DMS79 (cell line): ENCODE results near the gene RNFT2.
"Not testable (repeated sequence)": the region's sequence is repeated elsewhere in the genome, so short reads cannot be mapped to it uniquely, and the experiment has no call there.

Experiments
- DNase-seq: peaks from one replicate; lab custom pipeline; 2025; lab: John Stamatoyannopoulos, UW

The RNFT2 gene

DNA sequence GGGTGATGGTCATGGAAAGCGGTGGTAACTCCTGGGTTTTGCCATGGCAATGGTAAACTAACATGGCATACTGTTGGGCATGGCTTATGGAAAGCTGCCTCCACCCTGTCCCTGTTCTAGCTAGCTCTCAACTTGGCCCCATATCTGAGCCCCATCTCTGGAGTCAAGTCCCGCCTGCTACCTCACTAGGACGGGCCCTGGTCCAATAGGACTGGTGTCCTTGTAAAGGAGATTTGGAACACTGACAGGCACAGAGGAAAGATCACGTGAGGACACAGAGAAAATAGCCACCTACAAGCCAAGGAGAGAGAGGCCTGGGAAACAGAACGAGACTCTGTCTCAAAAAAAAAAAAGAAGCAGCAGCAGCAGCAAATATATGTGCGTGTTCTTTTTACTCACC lies 59.8 kb downstream of the RNFT2 start:
- DNase-seq: no peak

DNA sequence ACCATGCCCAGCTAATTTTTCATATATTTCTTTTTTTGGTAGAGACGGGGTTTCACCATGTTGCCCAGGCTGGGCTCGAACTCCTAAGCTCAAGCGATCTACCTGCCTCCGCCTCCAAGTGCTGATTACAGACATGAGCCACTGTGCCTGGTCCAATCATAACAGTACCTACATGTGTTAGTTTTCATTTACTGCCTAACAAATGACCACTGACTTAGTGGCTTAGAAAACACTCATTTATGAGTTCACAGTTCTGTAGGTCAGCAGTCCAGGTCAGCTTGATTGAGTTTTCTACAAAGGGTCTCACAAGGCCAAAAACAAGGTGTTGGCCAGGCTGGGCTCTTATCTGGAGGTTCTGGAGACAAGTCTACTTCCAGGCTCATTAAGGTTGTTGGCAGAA lies 60.6 kb downstream of the RNFT2 start:
- DNase-seq: no peak

DNA sequence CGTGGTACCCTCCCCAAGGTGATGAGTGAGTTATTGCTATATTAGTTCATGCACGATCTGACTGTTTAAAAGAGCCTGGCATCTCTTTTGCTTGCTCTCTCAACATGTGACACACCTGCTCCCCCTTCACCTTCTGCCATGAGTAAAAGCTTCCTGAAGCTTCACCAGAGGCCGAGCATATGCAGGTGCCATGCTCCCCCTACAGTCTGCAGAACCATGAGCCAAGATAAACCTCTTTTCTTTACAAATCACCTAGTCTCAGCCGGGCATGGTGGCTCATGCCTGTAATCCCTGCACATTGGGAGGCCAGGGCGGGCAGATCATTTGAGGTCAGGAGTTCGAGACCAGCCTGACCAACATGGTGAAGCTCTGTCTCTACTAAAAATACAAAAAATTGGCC lies 61.8 kb downstream of the RNFT2 start:
- no peak for DNase-seq

DNA sequence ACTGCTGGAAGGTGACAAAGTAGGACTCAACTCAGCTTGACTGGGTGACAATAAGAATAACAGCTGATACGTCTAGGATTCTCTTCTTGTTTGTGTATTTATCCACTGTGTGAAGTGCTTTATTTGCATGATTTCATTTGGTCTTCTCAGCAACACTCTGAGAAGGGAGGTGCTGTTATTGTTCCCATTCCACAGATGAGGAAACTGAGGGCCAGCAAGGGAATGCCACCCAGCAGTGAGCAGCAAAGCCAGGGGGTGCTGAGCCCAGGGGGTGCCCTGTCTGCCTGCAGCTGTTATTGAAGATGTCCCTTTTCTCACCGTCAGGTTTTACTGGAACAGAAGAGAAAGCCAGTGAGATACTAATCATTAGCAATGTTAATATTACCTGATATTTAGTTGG lies 62.8 kb downstream of the RNFT2 start:
- DNase-seq: no peak

DNA sequence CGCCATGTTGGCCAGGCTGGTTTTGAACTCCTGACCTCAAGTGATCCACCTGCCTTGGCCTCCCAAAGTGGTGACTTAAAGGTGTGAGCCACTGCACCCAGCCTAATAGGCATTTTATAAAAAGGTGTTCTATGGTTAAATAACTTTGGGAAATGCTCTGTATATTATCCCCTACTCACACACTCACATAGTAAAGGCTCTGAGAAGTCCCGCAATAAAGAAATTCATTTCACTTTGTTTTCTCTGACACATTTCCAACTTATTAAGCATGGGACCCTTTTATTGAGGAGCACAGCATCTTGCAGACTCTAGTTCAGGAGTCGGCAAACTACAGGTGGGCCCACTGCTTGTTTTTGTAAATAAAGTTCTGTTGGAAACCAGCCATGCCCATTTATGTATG lies 63.9 kb downstream of the RNFT2 start:
- DNase-seq: no peak

DNA sequence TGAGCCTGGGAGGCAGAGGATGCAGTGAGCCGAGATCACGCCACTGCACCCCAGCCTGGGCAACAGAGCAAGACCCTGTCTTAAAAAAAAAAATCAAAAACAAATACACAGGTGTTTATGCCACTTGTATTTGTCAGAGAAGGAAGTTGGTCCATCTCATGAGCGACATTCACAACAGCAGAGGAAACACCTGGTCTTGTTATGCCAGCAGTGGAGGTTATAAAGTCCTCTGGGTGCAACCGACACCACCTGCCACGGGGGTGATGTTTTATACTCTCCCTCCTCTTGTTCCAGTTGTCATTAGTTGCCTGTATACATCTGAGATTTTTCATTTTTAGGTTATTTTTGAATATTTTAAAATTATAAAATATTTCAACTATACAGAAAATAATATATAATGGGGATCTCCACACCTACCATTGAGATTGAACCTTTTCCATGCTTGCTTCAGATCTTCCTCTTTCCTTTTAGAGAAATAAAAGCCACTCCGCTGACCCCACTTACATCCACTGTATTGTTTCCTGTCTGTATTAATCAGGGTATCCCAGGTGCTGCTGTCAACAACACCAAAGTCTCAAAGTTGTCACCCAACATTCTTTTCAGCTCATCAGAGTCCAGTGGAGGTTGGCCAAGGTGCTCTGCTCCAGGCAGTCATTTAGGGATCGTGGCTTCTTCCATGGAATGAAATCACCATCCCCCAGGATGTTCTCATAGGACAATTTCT lies 65.1 kb downstream of the RNFT2 start:
- DNase-seq: no peak

DNA sequence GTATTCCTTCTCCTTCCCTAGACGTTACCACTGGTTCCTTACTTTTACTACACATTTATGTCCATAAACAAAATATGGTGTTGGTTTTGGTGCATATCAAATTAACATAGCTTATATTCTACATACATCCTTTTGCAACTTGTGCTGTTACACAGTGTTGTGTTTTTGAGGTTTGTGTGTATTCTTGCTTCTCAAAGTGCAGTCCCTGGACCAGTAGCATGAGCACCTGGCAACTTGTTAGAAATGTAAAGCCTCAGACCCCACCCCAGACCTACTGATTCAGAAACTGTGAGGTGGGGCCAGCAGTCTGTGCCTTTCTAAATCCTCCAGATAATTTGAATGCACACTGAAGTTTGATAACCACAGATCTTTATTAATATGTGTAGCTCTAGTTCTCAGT lies 65.9 kb downstream of the RNFT2 start:
- no peak for DNase-seq

DNA sequence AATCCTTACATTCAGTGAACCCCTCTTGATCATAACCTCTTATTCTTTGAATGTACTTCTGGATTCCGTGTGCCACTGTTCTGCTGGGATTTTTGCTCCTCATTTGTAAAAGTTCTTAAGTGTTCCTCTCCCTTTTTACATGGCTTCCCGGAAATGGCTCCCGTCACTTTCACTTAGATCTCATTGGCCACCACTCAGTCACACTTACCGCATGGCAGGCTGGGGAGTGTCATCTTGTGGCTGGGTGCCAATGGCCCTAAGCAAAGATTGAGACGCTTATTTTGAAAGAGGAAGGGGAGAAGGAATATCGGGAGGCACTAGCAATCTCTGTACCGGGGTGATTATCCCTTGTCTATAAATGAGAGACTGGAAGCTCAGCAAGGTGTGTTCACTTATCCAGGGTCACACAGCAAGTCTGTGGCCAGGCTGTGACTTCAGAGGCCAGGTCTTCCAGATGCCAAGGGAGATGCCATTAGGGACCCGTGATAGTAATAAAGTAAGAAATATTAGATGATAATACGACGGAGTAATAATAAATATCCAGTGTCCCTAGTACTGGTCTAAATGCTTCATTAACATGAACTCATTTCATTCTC lies 68.8 kb downstream of the RNFT2 start:
- no peak for DNase-seq

DNA sequence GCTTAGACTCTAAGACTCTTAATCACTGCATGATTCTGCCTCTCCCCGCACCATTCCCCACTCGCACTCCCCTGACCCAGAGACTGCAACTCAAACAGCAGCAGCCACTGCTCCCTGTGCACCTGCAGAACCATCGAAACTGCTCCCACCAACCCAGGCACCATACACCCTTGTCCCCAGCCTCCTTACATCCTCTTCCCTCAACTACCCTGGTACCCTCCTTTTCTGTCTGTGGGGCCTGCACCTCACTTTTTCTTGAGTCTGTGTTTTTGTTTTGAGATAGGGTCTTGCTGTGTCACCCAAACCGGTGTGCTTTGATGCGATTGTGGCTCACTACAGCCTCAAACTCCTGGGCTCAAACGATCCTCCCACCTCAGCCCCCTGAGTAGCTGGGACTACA lies 69.4 kb downstream of the RNFT2 start:
- DNase-seq: no peak

DNA sequence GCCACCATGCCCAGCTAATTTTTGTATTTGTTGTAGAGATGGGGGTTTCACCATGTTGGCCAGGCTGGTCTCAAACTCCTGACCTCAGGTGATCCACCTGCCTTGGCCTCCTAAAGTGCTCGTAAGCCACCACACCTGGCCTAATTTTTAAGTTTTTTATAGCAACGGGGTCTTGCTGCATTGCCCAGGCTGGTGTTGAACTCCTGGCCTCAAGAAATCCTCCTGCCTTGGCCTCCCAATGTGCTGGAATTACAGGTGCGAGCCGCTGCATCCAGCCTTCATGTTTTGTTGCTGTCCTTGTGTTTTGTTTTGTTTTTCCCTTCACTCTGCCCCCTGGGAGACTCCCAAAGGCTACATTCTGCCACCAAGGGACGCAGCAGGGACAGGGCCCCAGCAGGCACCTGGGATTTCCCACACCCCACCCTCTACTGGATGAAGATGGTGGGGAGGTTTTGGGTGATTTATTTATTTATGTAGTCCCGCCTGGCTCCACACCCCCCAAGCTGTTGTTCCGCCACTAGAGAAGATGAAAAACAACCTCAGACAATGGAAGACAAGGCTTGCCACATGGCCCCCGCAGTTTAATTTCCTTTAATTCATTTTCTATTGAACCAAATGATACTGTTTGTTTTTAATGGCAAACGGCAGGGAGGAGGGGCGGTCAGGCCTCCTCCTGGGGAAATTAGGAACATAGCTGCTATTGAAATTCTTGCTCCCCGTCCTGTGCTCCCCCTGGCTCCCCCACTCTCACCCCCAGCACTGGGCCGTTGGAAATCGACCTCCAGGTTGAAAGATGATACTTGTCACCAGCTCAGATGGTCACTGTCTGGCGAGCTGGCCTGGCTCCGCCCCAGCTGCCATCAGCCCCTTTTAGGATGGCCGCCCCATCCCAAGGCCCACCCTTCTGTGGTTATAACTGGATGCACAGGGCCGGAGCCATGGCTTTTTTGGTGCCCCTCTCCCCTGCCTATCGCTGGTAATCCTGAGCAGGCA lies 70.3 kb downstream of the RNFT2 start:
- DNase-seq: no peak

DNA sequence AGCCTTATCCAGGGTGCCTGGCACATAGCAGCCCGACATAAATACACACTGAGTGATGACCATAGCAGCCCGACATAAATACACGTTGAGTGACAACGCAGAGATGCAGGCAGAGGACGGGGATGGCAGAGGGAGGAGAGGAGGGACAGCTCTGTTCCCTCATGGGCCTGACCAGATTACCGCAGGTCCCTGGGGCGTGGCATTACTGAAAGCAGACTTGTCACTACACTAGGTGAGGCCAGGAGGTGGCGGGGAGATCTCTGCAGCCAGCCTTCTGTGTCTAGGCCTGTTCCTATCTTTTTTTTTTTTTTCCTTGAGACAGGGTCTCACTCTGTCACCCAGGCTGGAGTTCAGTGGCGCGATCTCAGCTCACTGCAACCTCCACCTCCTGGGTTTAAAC lies 74.1 kb downstream of the RNFT2 start:
- no peak for DNase-seq

DNA sequence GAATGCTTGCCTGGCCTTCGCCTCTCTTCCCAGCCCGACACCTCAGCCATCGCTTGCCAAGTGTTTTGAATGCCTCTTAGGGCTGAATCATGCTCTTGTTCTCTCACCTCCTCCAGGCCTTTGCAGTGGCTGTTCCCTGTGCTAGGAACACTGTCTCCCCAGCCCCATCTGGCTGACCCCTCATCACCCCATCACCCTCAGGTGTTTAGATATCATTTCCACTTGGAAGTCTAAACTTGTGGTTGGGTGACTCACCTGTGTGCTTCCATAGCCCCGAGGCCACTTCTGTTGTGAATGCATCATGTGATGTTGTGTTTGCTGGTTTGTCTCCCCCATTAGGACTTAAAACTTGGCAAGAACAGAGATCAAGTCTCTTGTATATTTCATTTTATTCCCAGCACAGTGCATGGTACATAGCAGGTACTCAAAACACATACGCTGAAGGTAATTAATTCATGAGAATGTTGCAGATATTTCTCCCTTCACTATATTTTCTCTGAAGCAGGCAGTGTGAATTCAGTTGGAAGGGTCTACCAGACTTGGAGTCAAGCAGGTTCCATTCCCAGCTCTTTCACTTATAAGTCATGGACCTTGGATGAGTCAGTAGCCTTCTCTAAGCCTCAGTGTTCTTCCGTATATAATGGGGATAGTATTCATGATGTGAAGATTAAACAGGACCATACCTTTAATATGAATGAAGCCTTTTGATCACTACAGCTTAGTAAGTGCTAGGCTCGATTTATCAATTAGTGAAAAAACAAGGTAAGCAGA lies 75.3 kb downstream of the RNFT2 start:
- DNase-seq: peak; percentile 7

DNA sequence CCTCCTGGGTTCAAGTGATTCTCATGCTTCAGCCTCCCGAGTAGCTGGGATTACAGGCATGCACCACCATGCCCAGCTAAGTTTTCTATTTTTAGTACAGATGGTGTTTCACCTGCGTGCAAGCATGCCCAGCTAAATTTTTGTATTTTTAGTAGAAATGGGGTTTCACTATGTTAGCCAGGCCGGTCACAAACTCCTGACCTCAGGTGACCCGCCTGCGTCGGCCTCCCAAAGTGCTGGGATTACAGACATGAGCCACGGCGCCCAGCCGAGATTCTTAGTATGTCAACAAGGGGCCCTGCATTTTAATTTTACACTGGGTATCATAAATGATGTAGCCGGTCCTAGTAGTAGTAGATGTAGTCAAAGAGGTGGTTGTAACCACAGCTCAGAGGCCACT lies 76.7 kb downstream of the RNFT2 start:
- not testable (repeated sequence) for DNase-seq

DNA sequence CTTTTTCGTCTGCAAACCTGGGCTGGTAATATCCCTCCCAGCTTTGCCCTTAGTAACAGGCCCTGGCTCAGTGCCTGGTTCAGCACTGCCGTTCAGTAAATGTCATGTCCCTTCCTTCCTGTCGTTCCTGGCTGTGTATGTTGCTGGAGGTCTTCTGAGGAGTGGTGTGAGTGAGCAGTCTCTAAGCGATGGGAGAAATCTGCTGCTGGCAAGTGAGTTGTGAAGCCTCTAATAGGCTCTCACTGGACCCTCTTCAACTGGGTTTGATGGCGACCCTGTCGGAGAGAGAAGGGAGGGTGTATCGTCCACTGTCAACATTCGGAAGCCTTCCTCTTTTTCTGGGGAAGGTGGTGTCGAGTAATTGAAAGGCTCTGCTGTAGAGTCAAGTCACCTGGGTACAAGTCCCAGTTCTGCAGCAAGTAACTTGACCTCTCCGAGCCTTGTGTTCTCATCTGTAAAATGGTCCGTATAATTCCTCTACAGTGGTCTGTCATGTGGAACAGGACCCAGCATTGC lies 80.3 kb downstream of the RNFT2 start:
- DNase-seq: peak; percentile 4

DNA sequence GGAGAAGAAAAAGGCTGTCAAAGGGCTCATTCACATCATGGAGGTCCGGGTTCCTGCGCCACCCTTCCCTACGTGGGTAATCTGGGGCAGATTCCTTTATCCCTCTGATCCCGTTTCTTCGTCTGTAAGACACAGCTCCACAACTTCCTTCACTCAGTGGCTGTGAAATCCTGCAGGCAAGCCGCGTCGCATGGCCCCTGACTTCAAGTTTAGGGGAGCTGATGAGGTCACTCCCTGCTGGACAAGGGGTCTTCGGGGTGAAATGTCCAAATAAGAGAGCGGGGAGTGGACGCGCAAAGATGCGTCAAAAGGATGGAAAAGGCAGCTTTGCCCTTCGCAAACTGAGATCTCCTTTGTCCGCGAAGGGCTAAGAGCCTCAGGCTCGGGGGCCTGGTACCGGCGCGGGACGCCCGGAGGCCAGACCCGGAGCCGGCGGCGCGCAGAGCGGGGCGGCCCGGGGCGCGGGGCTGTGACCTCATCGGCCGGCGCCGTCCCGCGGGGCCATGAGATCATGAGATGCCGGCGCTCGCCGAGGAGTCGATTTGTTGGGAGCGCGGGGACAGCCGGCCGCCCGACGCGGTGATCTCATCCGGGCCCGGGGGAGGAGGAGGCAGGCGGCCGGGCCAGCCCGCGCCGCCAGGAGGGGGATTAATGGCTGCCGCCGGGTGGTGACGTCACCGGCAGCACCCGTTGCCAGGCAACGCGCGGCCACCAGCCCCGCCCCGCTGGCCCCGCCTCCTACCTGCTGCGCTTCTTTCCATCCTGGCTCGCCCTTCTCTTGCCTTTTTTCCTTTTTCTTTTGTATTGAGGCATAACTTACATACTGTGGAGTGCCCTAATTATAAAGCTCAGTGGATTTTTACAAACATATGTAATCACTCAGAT lies 81.1 kb downstream of the RNFT2 start:
- DNase-seq: peak; percentile 86

DNA sequence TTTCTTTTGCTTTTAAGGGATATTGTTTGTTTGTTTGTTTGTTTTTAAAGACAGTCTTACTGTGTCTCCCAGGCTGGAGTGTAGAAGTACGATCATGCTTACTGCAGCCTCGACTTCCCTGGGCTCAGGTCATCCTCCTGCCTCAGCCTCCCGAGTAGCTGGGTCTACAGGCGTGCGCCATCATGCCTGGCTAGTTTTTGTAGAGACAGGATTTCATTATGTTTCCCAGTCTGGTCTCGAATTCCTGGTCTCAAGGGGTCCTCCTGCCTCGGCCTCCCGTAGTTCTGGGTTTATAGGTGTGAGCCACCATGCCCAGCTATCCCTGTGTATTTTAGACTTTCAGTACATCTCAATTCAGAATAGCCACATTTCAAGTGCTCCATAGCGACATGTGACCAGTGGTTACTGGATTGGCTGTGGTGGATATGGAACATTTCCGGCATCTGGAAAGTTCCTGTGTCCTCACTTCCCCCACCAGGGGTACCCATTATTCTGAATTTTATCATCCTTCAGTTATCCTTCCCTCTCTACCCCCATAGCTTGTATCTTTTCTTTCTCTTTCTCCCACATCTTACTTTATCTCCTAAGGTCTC lies 82.0 kb downstream of the RNFT2 start:
- DNase-seq: no peak

DNA sequence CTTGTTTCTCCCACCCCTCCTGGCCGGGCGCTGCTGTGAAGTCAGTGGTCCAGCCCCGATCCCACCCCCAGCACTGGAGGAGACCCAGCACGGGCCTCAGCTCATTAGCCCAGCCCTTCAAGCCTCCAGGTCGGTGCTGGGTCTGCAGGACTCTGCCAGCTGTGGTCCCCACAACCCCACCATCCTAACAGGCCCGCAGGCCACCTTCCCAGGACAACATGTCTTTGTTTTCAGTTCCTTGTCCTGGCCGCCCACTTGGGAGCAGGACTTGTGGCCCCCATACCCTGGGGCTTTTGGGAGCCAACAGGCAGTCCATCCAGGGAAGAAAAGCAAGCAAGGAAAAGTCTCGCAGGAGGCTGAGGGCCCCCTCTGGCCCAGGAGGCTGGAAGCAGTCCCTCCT lies 83.2 kb downstream of the RNFT2 start:
- DNase-seq: no peak

DNA sequence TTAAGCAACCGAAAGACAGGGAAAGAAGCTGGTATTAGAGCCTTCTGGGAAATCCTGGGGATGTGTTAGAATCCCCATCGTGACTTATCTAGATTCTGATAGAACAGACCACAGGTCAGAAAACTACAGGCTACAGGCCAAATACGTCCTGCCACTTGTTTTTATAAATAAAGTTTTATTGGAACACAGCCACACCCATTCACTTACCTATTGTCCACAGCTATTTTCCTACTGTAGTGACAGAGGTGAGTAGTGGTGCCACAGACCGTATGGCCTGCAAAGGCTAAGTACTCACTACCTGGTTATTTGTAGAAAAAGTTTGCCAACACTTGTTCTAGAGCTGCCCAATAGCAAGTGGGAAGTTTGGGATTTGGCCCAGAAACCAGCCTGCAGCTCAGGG lies 89.3 kb downstream of the RNFT2 start:
- DNase-seq: no peak

DNA sequence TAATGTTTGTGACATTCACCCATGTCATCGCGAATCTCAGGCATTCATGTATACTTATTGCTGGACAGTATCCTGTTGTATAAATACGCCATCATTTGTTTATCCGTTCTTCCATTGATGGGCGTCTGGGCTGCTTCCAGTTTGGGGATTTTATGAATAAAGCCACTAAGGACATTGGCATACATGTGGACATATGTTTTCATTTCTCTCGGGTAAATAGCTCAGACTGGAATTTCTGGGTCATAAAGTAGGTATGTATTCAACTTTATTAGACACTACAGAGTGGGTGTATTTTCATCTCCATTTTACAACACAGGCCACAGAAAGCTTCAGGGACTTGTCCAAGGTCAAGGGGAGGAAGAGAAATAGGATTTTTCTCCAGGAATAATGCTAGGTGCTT lies 94.2 kb downstream of the RNFT2 start:
- DNase-seq: no peak

DNA sequence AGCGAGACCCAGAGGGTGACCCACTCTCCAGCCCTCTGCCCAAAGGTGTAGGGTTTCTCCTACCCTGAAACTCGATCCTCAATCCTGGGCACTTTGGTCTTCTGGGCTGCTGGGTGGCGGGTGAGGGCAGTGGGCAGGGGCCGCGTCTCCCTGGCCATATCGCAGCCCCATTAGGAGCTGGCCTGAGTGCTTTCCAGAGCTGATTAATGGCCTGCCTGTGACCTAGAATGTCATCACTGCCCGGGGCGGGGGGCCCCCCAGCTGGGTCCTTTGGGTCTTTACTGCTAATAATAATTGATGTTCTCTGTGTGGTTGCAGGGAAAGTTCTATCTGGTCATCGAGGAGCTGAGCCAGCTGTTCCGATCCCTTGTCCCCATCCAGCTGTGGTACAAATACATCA lies 95.4 kb downstream of the RNFT2 start:
- no peak for DNase-seq

DNA sequence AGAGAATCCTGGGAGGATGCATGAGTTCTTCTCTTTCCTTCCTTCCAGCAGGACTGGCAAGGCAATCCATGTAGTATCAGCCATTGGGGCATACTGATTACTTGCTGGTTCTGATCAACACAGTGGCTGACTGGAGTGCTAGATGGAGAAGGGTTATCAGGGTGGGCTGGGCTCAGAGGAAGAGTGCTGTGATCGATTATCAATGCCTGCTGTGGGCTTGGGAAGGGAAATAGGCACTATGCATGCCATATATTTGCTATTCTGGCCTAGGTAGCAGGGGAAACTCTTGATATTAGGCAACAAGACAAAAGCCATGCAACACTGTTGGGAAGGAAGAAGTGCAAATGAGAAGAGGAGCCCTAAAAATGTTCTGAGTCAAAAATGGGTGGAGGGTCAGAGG lies 97.4 kb downstream of the RNFT2 start:
- DNase-seq: no peak
